ENCODE measurements around the gene SPCS2. TPM values are rescaled to one million over a fixed set of nuclear protein-coding genes. Genes with fewer than 3 reads are reported as not detected.

SPCS2 gene
- total RNA-seq, 3 donors from 2014 or later (not counting 1 experiment from before 2014, with no cell fraction given) = 76.9 to 117 (median 106) TPM

- Mint-ChIP-seq H3K9me3 (no peaks in the 10 kb centered on the region), H3K36me3 (no peaks in the 10 kb centered on the region), H3K27me3 (ENCODE audit: low read depth in 2 of 2) (no peaks in the 10 kb centered on the region), H3K4me3 (no peak overlapping the region), H3K27ac (no peak overlapping the region), H3K4me1 (peaks cover 15 to 18% of the 10 kb centered on the region in 2 donors)
- H3K27ac ChIP-seq (ENCODE audit: low read length) = no peak overlapping the region
- no peaks in the 10 kb centered on the region for H3K27me3 ChIP-seq (ENCODE audit: control insufficient read depth, insufficient read depth, low read length)
- ATAC-seq (no peak), DNase-seq (no peak)
- no peak overlapping the region for H3K4me3 ChIP-seq (ENCODE audit: low read length)
- peaks cover 9% of the 10 kb centered on the region for H3K36me3 ChIP-seq (ENCODE audit: control insufficient read depth, insufficient read depth, low read length)
- TF ChIP-seq CTCF (IDR thresholded peaks at IDR 0.05) = no peak
- H3K4me1 ChIP-seq (ENCODE audit: control insufficient read depth, insufficient read depth, low read length) = peaks cover 16% of the 10 kb centered on the region
- no peaks in the 10 kb centered on the region for H3K9me3 ChIP-seq (ENCODE audit: control insufficient read depth, insufficient read depth, low read length)
- intact Hi-C loops (cut with micrococcal nuclease) = no loop called here
- 94% methylated on average over 4 of the region's 5 CpGs for WGBS (ENCODE audit: insufficient coverage)
Observed at GRCh38 chr11:74992852-74993251, 43.8 kb downstream of the SPCS2 start.

GRCh38 chr11:75000975-75001354, 51.9 kb downstream of the SPCS2 start:
- no peaks in the 10 kb centered on the region for H3K36me3 Mint-ChIP-seq
- H3K36me3 ChIP-seq (ENCODE audit: control insufficient read depth, insufficient read depth, low read length) = peaks cover 7% of the 10 kb centered on the region
- H3K4me3 ChIP-seq (ENCODE audit: low read length) = no peak overlapping the region
- H3K27ac ChIP-seq (ENCODE audit: low read length) = no peak overlapping the region
- no peaks in the 10 kb centered on the region for H3K9me3 Mint-ChIP-seq
- ATAC-seq (no peak), DNase-seq (no peak)
- WGBS (ENCODE audit: insufficient coverage) = 95% methylated on average over 2 of the region's 3 CpGs
- no peak overlapping the region for H3K4me3 Mint-ChIP-seq
- H3K4me1 ChIP-seq (ENCODE audit: control insufficient read depth, insufficient read depth, low read length) = no peaks in the 10 kb centered on the region
- no peak for TF ChIP-seq CTCF (IDR thresholded peaks at IDR 0.05)
- no peak overlapping the region for H3K27ac Mint-ChIP-seq
- no peaks in the 10 kb centered on the region for H3K27me3 ChIP-seq (ENCODE audit: control insufficient read depth, insufficient read depth, low read length)
- H3K4me1 Mint-ChIP-seq = no peaks in the 10 kb centered on the region
- H3K9me3 ChIP-seq (ENCODE audit: control insufficient read depth, insufficient read depth, low read length) = no peaks in the 10 kb centered on the region
- intact Hi-C loops (cut with micrococcal nuclease) = no loop called here
- H3K27me3 Mint-ChIP-seq (ENCODE audit: low read depth in 2 of 2) = no peaks in the 10 kb centered on the region

- Histone ChIP-seq H3K4me3 (ENCODE audit: low read length) (no peak overlapping the region), H3K36me3 (ENCODE audit: control insufficient read depth, insufficient read depth, low read length) (peaks cover 13% of the 10 kb centered on the region), H3K4me1 (ENCODE audit: control insufficient read depth, insufficient read depth, low read length) (no peaks in the 10 kb centered on the region), H3K27me3 (ENCODE audit: control insufficient read depth, insufficient read depth, low read length) (no peaks in the 10 kb centered on the region), H3K9me3 (ENCODE audit: control insufficient read depth, insufficient read depth, low read length) (no peaks in the 10 kb centered on the region), H3K27ac (ENCODE audit: low read length) (no peak overlapping the region)
- Mint-ChIP-seq H3K27ac (no peak overlapping the region), H3K4me1 (no peaks in the 10 kb centered on the region), H3K9me3 (no peaks in the 10 kb centered on the region), H3K36me3 (peaks cover 1% of the 10 kb centered on the region), H3K4me3 (no peak overlapping the region), H3K27me3 (ENCODE audit: low read depth in 2 of 2) (no peaks in the 10 kb centered on the region)
- TF ChIP-seq CTCF (IDR thresholded peaks at IDR 0.05) = no peak
- WGBS (ENCODE audit: insufficient coverage) = 98% methylated on average over 3 of the region's 3 CpGs
- DNase-seq (no peak), ATAC-seq (no peak)
- intact Hi-C loops (cut with micrococcal nuclease) = no loop called here
Observed at GRCh38 chr11:75001686-75002085, 52.6 kb downstream of the SPCS2 start.

GRCh38 chr11:75002516-75002915, 53.5 kb downstream of the SPCS2 start:
- no peaks in the 10 kb centered on the region for H3K27me3 Mint-ChIP-seq (ENCODE audit: low read depth in 2 of 2)
- Histone ChIP-seq H3K9me3 (ENCODE audit: control insufficient read depth, insufficient read depth, low read length) (no peaks in the 10 kb centered on the region), H3K27ac (ENCODE audit: low read length) (no peak overlapping the region), H3K36me3 (ENCODE audit: control insufficient read depth, insufficient read depth, low read length) (peaks cover 21% of the 10 kb centered on the region), H3K27me3 (ENCODE audit: control insufficient read depth, insufficient read depth, low read length) (no peaks in the 10 kb centered on the region), H3K4me1 (ENCODE audit: control insufficient read depth, insufficient read depth, low read length) (no peaks in the 10 kb centered on the region), H3K4me3 (ENCODE audit: low read length) (no peak overlapping the region)
- no peak overlapping the region for H3K4me3 Mint-ChIP-seq
- H3K9me3 Mint-ChIP-seq = no peaks in the 10 kb centered on the region
- DNase-seq = no peak
- WGBS (ENCODE audit: insufficient coverage) = no CpG with 5 or more reads among the region's 1 CpG
- ATAC-seq = no peak
- peaks cover 10% of the 10 kb centered on the region for H3K36me3 Mint-ChIP-seq
- intact Hi-C loops (cut with micrococcal nuclease) = no loop called here
- no peak overlapping the region for H3K27ac Mint-ChIP-seq
- H3K4me1 Mint-ChIP-seq = no peaks in the 10 kb centered on the region
- TF ChIP-seq CTCF (IDR thresholded peaks at IDR 0.05) = no peak
